Cerebellar cortex (tissue), 1 donor: ENCODE results near the gene DGKA.

Experiments used
- DNase-seq: peaks from one replicate; pipeline ENCODE4 v3.0.0-alpha.2; 2015; ENCODE audit warnings: low spot score

DGKA gene

DNA sequence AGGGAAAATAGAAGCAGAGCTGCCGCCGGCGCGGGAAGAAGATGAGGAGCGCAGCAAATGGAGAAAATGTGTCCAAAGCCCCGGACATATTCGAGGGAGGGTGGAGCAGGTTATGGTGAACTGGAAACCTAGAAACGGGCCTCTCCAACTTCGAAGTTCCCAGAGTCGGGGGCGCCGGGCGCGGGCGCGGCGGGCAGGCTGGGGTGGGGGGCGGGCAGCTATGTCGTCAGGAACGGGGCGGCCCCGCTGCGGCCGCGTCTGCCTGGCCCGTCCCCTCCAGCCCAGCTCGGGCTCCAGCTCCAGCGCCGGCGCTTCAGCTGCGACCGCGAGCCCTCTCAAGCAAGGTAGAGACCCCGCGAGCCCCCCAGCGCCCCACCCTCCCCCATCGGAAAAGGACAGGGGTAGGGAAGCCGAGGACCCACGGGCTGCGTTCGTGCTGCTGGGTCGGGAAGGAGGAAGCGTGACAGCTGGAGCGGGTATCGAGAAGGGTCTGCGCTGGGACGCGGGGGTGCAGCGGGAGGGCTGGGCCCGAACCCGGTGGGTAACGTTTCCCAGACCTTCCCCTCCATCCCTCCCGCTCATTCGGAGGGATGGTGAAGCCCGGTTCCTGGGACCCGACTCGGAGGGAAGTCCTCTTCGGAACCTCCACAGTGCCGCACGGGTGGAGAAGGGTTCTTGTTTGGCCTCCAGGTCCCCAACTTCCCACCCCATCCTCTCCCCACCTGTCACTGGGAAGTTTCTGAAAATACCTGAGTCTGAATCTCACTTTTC, 1.0 kb downstream of the DGKA start:
- peak; percentile 37 for DNase-seq

DNA sequence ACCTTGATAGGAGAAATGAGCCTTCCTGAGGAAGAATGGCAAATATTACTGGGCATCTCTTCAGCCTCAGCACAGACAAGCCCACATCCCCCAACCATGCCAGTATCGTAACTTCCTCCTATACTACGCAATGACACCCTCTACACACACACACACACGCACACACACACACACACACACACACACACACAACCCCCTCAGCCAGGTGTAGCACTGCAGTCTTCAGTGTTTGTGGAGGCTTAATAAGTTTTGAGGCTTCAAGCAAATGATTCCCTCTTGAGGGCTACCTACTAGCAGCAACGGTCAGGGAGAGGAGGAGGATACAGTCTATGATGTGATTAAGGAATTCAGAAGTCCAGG, 1.6 kb downstream of the DGKA start:
- peak; percentile 36 for DNase-seq

DNA sequence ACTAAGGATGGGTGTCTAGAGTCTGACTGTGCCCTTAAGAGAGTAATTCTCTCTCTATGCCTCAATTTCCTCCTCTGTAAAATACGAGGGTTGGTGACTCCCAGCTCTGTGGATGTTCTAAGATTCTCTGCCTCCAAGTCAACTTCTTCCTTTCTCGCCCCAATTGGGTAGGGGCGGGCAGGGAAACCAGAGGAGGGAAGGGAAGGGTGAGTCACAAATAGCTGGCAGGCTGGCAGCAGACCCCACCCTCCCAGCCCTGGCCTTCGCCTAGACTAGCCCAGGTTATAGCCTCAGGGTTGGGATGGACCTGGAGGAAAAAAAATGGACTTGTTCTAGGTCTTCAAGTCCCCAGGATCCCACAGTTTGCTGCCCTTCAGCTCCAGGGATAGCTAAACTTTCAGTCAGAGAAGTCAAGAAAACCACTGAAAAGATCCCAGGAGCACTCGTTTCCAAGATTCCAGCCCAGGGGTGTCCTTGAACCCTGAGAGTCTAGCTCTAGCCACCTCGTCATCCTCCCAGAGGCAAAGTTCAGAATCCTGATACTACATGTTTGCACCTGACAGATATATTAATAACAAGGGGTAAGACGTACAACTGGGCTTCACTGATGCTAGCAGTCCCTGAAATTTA, 2.3 kb downstream of the DGKA start:
- DNase-seq, result no peak

DNA sequence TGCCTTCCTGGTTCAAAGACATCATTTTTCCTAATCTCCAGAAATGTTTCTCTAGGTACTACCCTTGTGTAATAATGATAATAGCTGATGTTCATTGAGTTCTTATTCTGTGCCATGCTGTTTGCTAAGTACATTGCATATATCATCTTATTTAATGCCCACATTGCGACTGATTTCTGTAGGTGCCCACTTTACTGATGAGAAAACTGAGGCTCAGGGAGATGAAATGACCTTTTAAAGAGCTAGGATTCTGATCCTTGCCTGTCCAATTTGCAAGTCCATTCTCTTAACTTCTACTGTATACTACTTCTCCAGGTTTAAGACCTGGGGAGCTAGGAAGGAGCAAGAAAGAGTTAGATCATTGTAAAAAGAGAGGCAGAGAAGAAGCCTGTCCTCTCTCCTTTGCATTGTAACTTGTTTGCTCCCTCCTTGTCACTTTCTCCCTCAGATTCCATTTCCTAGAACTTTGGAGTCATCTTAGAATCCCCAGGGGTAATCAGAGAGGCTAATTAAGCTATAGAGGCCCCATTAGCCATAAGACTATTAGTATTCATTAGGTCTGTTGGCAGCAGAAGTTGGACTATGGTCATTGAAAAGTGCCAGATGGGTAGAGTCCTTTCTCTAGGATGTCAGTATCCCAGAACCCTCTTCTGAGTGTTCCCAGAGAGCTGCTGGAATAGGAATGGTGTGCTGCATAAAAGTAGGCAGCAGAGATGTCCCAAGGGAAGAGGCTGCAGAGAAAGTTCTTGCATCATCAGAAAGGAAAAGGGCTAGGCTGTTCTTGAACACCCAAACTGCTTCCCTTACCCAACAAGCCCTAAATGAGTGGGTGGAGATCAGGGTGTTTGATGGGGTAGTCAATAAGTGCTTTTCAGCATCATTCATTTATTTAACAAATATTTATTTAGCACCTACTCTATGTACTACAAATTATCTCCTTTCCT, 3.1 kb downstream of the DGKA start:
- no peak for DNase-seq

DNA sequence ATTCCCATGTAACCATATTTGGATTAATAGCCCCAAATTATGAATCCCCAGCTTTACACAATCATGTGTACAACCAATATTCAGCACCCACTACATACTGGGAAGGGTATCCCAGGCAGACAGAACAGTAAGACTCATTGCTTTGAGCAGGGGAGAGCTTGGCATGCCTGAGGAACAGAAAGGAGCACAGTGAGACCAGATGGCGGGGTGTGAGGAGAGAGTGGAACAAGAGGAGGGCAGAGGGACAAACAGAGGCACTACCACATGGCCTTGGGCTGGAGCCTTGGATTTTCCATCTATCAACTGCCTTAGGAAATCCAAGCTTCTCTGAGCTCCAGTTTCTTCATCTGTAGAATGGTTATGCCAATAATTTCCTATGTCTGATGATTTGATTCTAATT, 3.8 kb downstream of the DGKA start:
- peak; percentile 79 for DNase-seq

DNA sequence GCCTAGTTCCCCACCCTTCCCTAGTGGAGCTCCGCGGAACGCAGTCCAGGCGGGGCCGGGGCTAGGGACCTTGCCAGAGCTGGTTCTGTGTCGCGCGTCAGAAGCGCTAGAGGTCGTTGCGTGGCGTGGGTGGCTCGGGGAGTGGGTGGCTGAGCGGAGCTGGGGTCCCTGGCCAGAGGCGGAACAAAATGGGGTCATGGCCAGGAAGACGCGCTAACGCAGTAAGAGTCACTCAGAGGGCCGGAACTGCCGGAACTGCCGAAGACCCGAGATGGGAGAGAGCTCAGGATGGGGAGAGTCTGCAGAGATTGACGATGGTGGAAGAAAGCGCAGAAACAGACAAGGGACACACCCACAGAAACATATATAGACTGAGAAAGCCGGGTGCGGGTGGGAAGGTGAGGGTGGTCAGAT, 4.8 kb downstream of the DGKA start:
- peak; percentile 22 for DNase-seq

DNA sequence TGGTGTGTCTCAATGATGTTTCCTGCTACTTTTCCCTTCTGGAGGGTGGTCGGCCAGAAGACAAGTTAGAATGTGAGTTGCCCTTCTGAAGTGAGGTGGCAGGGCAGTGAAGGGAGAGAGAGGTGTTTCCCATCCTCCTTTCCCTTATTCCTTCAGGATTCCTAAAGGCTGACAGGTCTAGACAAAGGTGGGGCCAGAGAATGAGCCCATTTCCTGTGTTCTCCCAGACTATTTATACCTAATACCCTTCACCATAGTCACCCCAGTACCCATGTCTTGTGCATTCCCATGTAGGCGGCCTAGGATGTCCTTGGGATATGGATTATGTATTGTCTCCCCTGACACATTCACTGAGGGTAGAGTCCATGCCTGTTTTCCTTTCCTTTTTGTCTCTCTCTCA, 7.0 kb downstream of the DGKA start:
- DNase-seq, result no peak

DNA sequence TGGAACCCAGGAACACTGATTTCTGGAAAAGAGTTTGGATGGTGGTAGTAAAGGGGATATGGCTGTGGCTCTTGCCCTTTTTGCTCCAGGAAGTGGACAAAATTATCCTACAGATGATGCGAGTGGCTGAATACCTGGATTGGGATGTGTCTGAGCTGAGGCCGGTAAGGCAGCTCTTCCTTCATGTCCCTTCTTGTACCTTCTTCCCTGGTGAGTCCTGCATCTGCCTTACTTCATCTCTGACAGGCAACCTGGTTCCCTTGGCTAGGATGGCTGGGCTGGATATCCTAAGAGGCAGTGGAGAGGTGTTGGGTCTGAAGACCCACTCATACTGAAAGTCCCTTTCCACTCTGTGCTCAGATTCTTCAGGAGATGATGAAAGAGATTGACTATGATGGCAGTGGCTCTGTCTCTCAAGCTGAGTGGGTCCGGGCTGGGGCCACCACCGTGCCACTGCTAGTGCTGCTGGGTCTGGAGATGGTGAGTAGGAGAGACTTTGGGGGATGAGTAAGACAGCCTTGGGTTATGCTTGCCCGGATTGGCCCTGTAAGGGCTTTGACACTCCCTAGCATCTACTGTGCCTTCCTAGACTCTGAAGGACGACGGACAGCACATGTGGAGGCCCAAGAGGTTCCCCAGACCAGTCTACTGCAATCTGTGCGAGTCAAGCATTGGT, 8.0 kb downstream of the DGKA start:
- DNase-seq, result no peak

DNA sequence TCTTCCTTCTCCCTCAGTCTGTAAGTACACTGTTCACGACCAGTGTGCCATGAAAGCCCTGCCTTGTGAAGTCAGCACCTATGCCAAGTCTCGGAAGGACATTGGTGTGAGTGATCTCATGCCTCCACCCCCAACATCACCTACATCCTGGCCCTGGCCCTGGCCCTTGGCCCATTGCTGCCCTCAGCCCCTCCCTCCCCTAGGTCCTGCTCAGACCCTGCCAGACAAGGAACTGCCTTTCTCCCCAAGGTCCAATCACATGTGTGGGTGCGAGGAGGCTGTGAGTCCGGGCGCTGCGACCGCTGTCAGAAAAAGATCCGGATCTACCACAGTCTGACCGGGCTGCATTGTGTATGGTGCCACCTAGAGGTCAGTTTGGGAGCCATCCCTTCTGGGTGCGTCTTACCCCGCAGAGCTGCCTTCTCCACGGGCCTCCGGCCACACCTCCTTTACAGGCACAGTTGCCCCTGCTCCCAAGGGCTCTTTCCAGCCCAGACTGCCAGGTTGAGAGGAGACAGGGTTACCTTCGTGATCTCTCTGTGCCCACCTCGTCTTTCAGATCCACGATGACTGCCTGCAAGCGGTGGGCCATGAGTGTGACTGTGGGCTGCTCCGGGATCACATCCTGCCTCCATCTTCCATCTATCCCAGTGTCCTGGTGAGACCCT, 9.2 kb downstream of the DGKA start:
- peak; percentile 87 for DNase-seq

DNA sequence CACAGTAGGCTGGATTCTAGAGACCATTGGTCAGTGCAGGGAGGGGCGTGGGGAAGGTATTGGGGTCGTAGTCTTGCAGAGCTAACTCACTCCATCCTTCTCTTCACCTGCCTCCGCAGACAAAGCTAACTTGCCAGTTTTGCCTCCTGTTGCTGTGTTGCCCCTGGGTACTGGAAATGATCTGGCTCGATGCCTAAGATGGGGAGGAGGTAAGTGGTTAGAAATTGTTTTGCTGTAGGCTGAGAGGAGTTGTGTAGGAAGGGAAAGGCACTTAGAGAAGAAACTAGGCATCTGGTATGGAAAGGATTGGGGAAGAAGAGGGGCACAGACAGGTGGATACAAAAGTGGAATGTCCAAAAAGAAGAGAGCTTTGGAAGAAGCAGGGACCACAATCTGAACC, 11.1 kb downstream of the DGKA start:
- no peak for DNase-seq

DNA sequence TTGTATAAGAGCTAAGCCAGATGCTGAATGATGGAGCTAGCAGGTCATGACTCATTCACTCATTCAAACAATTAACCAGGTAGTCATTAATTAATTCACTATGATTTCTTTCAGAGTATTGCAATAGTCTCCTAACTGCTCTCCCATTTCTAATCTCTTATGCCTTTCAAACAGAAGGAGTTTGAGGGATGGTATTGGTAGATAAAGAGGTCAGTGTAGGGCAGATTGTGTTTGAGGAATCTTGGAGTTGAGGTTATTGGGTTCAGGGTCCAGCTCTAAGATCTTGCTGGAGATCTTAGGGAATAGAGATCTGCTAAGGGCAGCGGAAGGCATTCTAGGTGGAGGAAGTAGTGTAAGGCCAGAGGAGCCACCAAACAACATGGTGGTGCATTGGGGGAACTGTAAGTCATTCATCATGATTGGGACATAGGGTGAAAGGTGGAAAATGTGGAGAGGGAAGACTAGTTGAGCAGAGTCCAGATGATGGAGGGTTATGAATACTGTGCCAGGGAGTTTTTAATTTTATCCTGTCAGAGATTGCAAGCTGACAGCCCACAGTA, 11.7 kb downstream of the DGKA start:
- no peak for DNase-seq

DNA sequence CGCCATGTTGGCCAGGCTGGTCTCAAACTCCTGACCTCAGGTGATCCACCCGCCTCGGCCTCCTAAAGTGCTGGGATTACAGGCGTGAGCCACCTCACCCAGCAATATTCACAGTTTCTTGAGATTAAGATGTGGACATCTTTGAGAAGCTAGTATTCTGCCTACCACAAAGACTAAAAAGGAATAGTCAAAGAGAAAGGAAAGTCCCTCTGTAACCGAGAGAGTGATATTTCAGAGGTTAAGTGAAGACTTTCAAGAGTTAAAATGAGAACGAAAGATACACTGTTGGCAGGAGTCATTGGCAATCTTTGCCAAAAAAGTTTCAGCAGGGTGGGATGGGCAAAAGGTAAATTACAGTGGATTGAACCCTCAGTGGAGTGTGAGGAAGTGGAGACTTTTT, 15.6 kb downstream of the DGKA start:
- no peak for DNase-seq

DNA sequence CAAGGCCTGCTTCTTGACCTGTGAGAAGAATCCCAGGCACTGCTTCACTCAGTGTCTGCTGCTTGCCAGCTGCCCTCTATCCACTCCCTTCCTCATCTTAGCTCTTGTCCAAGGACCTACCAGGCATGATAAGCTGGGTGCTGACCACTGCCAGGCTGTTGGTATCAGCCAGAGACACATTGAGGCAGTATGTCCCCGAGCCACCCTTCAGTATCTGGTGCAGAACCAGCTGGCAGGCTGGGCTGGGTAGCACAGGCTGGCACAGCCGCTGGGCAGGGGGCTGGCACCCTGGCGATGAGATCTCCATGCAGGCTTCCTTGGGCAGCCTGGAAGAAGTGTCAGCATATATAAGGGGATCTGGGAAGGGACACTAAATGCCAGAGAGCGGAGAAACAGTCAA, 24.4 kb downstream of the DGKA start:
- no peak for DNase-seq

DNA sequence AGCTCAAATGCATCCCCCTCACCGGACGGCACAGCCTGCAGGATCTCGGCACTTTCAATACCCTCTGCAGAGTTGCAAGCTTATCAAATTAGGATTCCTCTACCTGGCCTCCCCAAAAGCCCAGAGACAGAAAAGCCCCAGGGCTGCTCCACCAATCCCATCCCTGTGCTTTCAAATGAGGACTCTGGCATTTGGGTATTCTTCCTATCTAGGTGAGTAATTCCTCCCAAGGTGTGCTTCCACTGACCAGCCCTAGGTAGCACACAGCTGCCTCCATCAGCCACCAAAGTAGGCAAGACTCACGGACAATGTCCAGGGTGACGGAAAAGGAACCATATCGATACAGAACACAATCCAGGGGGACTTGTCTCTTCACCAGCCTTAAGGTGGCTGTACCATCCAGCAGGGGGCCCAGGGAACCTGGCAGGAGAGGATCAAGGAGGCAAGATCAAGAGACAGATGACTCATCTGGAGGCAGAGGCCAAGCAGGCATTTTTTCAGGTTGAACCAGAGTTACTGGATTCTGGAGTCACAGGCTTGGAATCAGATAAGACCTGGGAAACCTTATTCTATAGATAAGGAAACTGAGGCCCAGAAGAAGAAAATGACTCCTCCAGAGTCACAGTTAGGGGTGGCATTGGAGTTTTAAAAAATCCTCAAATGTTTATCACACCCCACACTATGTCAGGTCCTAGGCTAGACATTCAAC, 25.0 kb downstream of the DGKA start:
- no peak for DNase-seq

DNA sequence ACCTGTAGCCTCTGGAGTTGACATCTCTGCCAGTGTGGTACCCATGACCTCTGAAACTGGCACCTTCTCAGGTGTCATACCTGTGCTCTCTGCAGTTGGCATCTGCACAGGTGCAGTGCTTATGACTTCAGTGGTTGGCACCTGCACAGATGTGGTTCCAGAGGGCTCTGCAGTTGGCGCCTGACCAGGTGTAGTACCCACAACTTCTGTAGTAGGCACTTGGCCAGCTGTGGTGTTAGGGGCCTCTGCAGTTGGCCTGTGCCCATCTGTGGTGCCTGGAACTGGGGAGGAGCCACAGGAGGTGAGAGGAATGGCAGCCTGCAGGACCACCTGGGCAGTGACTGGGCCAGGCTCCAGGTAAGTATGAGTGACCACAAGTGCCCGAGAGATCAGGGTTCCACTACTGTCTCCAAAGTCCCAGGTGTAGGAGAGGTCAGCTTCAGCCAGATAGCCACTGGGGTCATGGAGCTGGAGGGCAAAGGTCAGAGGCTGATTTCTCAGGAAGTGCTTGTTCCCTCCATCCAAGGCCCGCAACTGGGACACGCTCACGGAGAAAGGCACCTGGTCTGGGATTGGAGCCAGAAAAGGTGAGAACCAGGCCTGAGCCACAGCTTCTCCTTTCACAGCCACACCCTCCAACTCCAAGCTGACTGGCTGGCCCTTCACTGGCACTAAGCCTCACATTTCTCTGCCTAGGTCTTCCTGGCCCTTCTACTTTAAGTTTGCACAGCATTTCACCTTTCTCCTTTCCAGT, 26.3 kb downstream of the DGKA start:
- no peak for DNase-seq

DNA sequence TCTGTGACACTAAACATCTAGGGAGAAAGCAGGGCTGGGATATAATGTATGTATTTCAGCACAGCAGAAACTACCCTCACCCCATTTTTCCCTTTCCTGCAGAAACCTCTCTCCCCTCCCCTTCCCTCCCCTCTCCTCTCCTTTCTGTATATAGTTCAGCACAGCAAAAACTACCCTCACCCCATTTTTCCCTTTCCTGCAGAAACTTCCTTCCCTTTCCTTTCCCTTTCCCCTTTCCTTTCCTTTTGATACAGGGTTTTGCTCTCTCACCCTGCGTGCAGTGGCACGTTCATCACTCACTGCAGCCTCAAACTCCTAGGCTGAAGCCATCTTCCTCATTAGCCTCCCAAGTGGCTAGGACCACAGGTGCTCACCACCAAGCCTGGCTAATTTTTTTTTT, 32.8 kb downstream of the DGKA start:
- DNase-seq, result no peak

DNA sequence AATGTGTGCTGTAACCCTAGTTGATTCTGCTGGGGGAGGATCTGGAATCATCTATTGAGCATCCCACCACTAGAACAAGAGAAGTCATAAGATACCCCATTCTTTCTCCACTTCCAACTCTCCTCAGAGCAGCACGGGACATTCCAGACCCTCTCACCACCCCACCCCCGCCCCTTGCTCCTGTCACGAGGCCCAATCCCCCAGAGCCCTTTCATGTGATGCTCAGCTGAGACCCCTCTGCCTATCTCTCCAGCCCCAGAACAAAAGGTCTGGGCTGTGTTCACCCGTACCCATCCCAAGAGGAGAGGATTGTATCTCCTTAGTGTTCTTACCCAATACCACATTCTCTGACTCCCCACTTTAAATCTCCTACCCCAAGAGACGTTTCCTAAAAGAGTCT, 34.3 kb downstream of the DGKA start:
- no peak for DNase-seq

DNA sequence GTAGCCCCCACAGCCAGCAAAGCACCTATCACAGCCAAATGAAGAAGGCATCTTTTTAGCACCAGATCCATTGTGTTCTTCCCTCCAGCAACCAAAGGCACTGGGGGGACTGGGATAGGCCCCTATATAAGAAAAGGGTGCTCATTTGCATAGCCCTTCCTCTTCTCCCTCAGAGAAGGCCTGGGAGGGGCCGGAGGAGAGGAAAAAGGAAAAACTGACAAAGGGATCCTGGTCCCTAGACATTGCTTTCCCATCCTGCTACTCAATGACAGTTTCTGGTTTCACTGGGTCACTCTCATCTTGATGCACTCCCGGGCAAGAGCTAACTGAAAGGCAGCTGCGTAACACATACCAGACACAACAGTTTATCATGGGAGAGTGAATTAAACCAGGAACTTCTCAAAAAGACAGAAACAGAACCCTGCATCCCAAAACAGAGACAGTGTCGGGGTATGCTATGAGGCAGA, 35.0 kb downstream of the DGKA start, which contains the start of gene PMEL:
TSS of gene PMEL (minus strand) at position 102 of the 467 bp plus-strand sequence. CDS start at position 71, 31 bp downstream.
- DNase-seq, result peak; percentile 24

DNA sequence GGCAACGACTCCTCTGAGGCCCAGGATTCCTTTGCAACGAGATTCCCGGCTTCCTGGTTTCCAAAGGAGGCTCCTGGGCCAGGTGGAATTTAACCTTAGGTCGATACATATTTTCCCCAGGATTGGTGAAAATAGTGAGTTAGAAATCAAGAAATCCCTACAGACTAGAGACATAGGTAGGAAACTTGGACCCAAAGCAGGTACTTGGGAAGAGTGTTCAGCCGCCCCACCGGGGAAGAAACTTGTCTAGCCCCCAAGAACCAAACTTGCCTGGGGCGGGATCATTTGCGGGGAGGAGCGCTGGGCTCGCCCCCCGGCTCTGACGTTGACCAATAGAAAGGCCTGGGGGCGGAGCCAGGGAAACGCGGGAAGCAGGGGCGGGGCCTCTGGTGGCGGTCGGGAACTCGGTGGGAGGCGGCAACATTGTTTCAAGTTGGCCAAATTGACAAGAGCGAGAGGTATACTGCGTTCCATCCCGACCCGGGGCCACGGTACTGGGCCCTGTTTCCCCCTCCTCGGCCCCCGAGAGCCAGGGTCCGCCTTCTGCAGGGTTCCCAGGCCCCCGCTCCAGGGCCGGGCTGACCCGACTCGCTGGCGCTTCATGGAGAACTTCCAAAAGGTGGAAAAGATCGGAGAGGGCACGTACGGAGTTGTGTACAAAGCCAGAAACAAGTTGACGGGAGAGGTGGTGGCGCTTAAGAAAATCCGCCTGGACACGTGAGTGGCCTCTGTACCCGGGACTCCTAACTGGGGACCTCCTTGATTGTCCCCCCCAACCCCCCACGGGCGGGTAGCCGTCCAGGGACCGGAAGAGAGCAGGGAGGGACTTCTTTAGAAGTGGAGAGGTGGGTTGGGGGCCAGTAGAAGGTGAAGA, 35.7 kb downstream of the DGKA start, which contains the start of gene CDK2:
TSS of gene CDK2 (plus strand) at position 423 of the 874 bp plus-strand sequence. CDS start at position 602, 179 bp downstream.
- peak; percentile 84 for DNase-seq
